Spleen (tissue), 13 donors: ENCODE measurements around the gene ATP6V0B. TPM values are rescaled to one million over a fixed set of nuclear protein-coding genes. Genes with fewer than 3 reads are reported as not detected.

Experiments
- DNase-seq: peaks from one replicate; pipeline ENCODE4 v3.0.0-alpha.2; 2020
- H3K27ac ChIP-seq, 8 donors: fragments of 200-600 bp; sonication (generic) in 7 of 8; 1 replicate in 4 of 8; 2 replicates in 4 of 8; pipeline versions ENCODE4 v1.5.0 to v1.8.0; 2016 to 2021; ENCODE audit warnings: inconsistent platforms in 4 of 8, mild to moderate bottlenecking in 4 of 8, moderate library complexity in 1 of 8
- H3K27me3 ChIP-seq, 7 donors: fragments of 200-600 bp; sonication (generic) in 6 of 7; replicated peaks in 1 of 7; 1 replicate in 4 of 7; 2 replicates in 3 of 7; pipeline versions ENCODE4 v1.5.0 to v1.8.0; 2016 to 2021; ENCODE audit warnings: inconsistent platforms in 3 of 7, mild to moderate bottlenecking in 1 of 7
- H3K36me3 ChIP-seq, 6 donors: fragments of 200-600 bp; sonication (generic) in 5 of 6; 1 replicate in 4 of 6; 2 replicates in 2 of 6; pipeline versions ENCODE4 v1.5.0 to v1.8.0; 2016 to 2021; ENCODE audit warnings: inconsistent platforms in 2 of 6
- H3K4me1 ChIP-seq, 6 donors: fragments of 200-600 bp; sonication (generic) in 5 of 6; 1 replicate in 3 of 6; 2 replicates in 3 of 6; pipeline versions ENCODE4 v1.5.0 to v1.8.0; 2016 to 2021; ENCODE audit warnings: inconsistent platforms in 3 of 6
- H3K4me3 ChIP-seq, 8 donors: fragments of 200-600 bp; sonication (generic) in 7 of 8; 1 replicate in 4 of 8; 2 replicates in 4 of 8; pipeline versions ENCODE4 v1.5.0 to v1.8.0; 2016 to 2021; ENCODE audit warnings: inconsistent platforms in 4 of 8, mild to moderate bottlenecking in 4 of 8, moderate library complexity in 2 of 8
- H3K9me3 ChIP-seq, 8 donors: fragments of 200-600 bp; sonication (generic) in 7 of 8; 1 replicate in 4 of 8; 2 replicates in 4 of 8; pipeline versions ENCODE4 v1.5.0 to v1.8.0; 2016 to 2021; ENCODE audit warnings: inconsistent platforms in 4 of 8
- POLR2A ChIP-seq, 3 donors: fragments of 450-650 bp; IDR thresholded peaks; one replicate each; pipeline ENCODE4 v1.5.1; 2017; ENCODE audit warnings: antibody characterized with exemption in 3 of 3, mild to moderate bottlenecking in 1 of 3
- POLR2AphosphoS5 ChIP-seq, 3 donors: sonication (generic); formaldehyde crosslinking; IDR thresholded peaks; one replicate each; pipeline ENCODE4 v1.5.1; 2017; ENCODE audit warnings: antibody characterized with exemption in 3 of 3
- WGBS, 5 donors: extraction: QIAGEN DNeasy Blood & Tissue Kit in 3 of 5; methylation state at CpG; one replicate each; pipeline versions ENCODE4 v1.1.5 to v1.1.7; 2013 to 2018; 5-methylcytosine and 5-hydroxymethylcytosine counted together
- intact Hi-C: fragments of 100-400 bp; cut with DNase I; formaldehyde crosslinking; loops from one replicate; pipeline ENCODE4 v1.15.0; 2023; ENCODE audit warnings: low total_unique reads
- long read RNA-seq, 2 donors: transcript quantifications; one replicate each; lab custom pipeline, GENCODE V29; 2026
- polyA plus RNA-seq, 3 donors: library from polyadenylated mRNA; stranded (reverse); fragments of 200-250 nt; gene quantifications; one replicate each; pipeline ENCODE4 v1.2.1, GENCODE V29; 2013
- total RNA-seq, 7 donors: library from RNA; depleted of rRNA in 3 of 7; stranded (reverse); fragments of >200 nt in 3 of 7; fragmentation: NEBNext Ultra II Directional in 4 of 7; extraction: Animal tissue kit (Norgen Biotek cat#: 25700) in 4 of 7; gene quantifications; one replicate each; pipeline versions ENCODE4 v1.1.0 to v1.2.1, GENCODE V29; 2016 to 2021
- TF ChIP-seq, protein P1 (sequence below), 11 experiments: fragments of 200-600 bp in 7 of 11; fragments of 450-650 bp in 4 of 11; sonication (generic) in 4 of 11; IDR thresholded peaks in 8 of 11; conservative IDR thresholded peaks in 3 of 11; 1 replicate in 7 of 11; 2 replicates in 4 of 11; pipeline versions ENCODE4 v1.4.0 to v1.8.0; 2016 to 2021; ENCODE audit warnings: antibody characterized with exemption in 11 of 11, inconsistent platforms in 4 of 11, mild to moderate bottlenecking in 1 of 11
- donor health status: healthy with polysubstance abuse.
- donor health status: DM: no; HTN: no; CAD: no; lungs with moderate emphysema.
- donor health status: DM: no; HTN: no; CAD: no.
- donor health status: Bipolar disorder and iron deficiency.
- donor health status: healthy.
- donor health status: DM: no; HTN: no; CAD: no.
- donor health status: DM: yes; HTN: yes; CAD: no.

The ATP6V0B gene
- total RNA-seq (100 to 1,000 TPM; 124 to 219 (median 133) TPM), polyA plus RNA-seq (100 to 1,000 TPM; 176 to 205 (median 177) TPM)
- long read RNA-seq, donor 1, transcript ATP6V0B-213 (7 exons, 1,685 nt): minor isoform, 5 of 56 reads
- long read RNA-seq, donor 1, transcript ATP6V0B-201 (7 exons, 944 nt): minor isoform, 5 of 56 reads
- long read RNA-seq, donor 1, transcript ATP6V0B-205 (8 exons, 1,298 nt): major isoform, 43 of 56 reads
- long read RNA-seq, donor 1, partial matches to known transcripts: 0 of 56 reads
- long read RNA-seq, donor 1, other reads (novel, unspliced or antisense): 0 of 56 reads
- long read RNA-seq, donor 2, transcript ATP6V0B-205 (8 exons, 1,298 nt): major isoform, 46 of 52 reads
- long read RNA-seq, donor 2, partial matches to known transcripts: 0 of 52 reads
- long read RNA-seq, donor 2, other reads (novel, unspliced or antisense): 0 of 52 reads

DNA sequence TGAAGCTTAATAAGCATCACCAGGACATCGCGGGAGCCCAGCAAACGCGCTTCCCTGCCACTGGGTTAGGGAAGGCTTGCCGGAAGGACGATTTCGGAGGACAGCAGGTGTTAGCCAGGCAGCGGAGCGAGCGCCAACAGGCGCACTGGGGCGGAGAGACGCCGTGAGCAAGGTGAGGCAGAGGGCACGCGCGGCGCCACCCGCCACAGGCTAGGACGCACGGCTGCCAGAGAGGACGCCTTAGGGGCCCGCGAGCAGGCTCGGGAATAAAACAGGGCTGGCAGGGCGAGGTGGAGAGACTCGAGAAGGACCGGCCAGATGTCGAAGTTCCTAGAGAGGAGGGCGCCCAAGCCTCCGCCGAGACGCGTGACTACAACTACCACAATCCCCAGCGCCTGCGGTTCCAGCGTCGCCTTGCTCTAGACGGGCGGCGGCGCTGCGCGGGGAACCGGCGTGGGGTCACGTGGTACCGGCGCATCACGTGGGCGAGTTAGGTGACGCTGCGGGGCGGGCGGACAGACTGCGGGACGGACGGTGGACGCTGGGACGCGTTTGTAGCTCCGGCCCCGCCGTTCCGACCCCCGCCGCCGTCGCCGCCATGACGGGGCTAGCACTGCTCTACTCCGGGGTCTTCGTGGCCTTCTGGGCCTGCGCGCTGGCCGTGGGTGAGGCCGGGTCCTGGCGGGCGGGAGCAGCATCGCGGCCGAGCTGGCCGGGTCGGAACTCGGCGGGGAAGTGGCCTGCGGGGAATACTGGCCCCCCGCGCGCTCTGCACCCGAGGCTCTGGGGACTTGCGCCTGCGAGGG is at the start of gene ATP6V0B:
TSS of gene ATP6V0B (plus strand) at position 518 of the 806 bp plus-strand sequence. CDS start at position 599, 81 bp downstream.
- Histone ChIP-seq H3K27me3 (peaks cover 0 to 4% (median 0%) of the 10 kb centered on the region in 7 donors), H3K36me3 (peaks cover 0 to 53% (median 28%) of the 10 kb centered on the region in 6 donors), H3K27ac (peak within 1 kb of the TSS; percentile 91 to 100 (median 97)), H3K4me3 (peak within 1 kb of the TSS; percentile 77 to 95 (median 88)), H3K9me3 (no peaks in the 10 kb centered on the region), H3K4me1 (peaks cover 41 to 76% (median 64%) of the 10 kb centered on the region in 6 donors)
- TF ChIP-seq, protein P1, sequence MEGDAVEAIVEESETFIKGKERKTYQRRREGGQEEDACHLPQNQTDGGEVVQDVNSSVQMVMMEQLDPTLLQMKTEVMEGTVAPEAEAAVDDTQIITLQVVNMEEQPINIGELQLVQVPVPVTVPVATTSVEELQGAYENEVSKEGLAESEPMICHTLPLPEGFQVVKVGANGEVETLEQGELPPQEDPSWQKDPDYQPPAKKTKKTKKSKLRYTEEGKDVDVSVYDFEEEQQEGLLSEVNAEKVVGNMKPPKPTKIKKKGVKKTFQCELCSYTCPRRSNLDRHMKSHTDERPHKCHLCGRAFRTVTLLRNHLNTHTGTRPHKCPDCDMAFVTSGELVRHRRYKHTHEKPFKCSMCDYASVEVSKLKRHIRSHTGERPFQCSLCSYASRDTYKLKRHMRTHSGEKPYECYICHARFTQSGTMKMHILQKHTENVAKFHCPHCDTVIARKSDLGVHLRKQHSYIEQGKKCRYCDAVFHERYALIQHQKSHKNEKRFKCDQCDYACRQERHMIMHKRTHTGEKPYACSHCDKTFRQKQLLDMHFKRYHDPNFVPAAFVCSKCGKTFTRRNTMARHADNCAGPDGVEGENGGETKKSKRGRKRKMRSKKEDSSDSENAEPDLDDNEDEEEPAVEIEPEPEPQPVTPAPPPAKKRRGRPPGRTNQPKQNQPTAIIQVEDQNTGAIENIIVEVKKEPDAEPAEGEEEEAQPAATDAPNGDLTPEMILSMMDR (IDR thresholded peaks at IDR 0.05 in 8 of 11, conservative IDR thresholded peaks at IDR 0.05 in 3 of 11): peak in 10 of 11 experiments; percentile 4 to 63 (median 44)
- TF ChIP-seq POLR2A (IDR thresholded peaks at IDR 0.05): peak; percentile 12 to 90 (median 72)
- TF ChIP-seq POLR2AphosphoS5 (IDR thresholded peaks at IDR 0.05): peak; percentile 97 to 99 (median 98)
- DNase-seq: peak; percentile 99
- WGBS, 5 donors: 0 to 1% (median 1%) methylated on average over 17 to 93 of the region's 93 CpGs
- intact Hi-C loops: no loop called here

DNA sequence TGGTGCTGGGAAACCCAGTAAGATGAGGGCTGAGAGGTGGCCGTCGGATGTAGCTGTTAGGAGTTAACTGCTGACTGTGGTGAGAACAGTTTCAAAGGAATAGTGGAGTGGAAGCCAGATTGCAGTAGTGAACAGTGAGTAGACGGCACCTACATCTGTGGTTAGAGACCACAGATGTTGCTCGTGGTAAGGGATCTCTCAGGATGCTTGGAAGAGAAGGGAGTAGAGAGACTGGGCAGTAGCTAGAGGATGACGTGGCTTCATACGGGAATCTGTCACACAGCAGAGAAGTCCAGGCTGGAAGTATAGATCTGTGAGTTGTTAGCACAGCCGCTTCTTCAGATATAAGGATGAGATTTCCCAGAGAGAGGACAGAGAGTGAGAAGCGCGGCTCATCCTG is 48.9 kb upstream of the ATP6V0B start:
- H3K27me3 ChIP-seq: no peaks in the 10 kb centered on the region
- H3K36me3 ChIP-seq: peaks cover 0 to 46% (median 4%) of the 10 kb centered on the region in 6 donors
- no peaks in the 10 kb centered on the region for H3K4me1 ChIP-seq
- no peak overlapping the region for H3K27ac ChIP-seq
- no peak for DNase-seq
- WGBS, 5 donors: 91 to 95% (median 93%) methylated on average over 9 of the region's 9 CpGs
- H3K9me3 ChIP-seq: no peaks in the 10 kb centered on the region
- TF ChIP-seq, protein P1 (IDR thresholded peaks at IDR 0.05 in 8 of 11, conservative IDR thresholded peaks at IDR 0.05 in 3 of 11): no peak
- TF ChIP-seq POLR2AphosphoS5 (IDR thresholded peaks at IDR 0.05) (no peak), POLR2A (IDR thresholded peaks at IDR 0.05) (no peak)
- intact Hi-C loops: no loop called here
- H3K4me3 ChIP-seq: no peak overlapping the region

DNA sequence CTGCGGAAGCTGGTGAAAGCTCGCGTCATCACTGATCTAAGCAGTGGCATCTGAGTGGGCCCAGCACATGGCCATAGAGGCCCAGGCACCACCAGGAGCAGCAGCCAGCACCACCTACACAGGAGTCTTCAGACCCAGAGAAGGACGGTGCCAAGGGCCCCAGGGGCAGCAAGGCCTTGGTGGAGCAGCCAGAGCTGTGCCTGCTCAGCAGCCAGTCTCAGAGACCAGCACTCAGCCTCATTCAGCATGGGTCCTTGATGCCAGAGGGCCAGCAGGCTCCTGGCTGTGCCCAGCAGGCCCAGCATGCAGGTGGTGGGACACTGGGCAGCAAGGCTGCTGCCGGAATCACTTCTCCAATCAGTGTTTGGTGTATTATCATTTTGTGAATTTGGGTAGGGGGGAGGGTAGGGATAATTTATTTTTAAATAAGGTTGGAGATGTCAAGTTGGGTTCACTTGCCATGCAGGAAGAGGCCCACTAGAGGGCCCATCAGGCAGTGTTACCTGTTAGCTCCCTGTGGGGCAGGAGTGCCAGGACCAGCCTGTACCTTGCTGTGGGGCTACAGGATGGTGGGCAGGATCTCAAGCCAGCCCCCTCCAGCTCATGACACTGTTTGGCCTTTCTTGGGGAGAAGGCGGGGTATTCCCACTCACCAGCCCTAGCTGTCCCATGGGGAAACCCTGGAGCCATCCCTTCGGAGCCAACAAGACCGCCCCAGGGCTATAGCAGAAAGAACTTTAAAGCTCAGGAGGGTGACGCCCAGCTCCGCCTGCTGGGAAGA is 44.4 kb upstream of the ATP6V0B start:
- Histone ChIP-seq H3K36me3 (peaks cover 0 to 28% (median 4%) of the 10 kb centered on the region in 6 donors), H3K4me3 (peak overlapping the region in 1 of 8 donors; percentile 2), H3K9me3 (no peaks in the 10 kb centered on the region), H3K27me3 (peaks cover 0 to 30% (median 22%) of the 10 kb centered on the region in 7 donors), H3K27ac (no peak overlapping the region), H3K4me1 (peaks cover 5 to 26% (median 22%) of the 10 kb centered on the region in 6 donors)
- TF ChIP-seq POLR2A (IDR thresholded peaks at IDR 0.05): no peak
- TF ChIP-seq, protein P1 (IDR thresholded peaks at IDR 0.05 in 8 of 11, conservative IDR thresholded peaks at IDR 0.05 in 3 of 11): peak in 6 of 11 experiments; percentile 14 to 54 (median 27)
- intact Hi-C loops: loop anchor here (5.0 to 10.0 kb wide), 2 partner anchors 168 to 406 kb away; no protein-coding TSS in a partner anchor
- WGBS, 5 donors: 94 to 99% (median 95%) methylated on average over 9 to 10 of the region's 10 CpGs
- no peak for DNase-seq
